Activated T-cell treated with anti-CD3 and anti-CD28 coated beads for 4 hours (primary cell): Measurements from ENCODE around the gene L3MBTL3.
"Not testable (repeated sequence)": the region's sequence is repeated elsewhere in the genome, so short reads cannot be mapped to it uniquely, and the experiment has no call there.

Experiments
- DNase-seq: peaks from one replicate; pipeline ENCODE4 v3.0.0-alpha.2; 2020

Gene L3MBTL3

DNA sequence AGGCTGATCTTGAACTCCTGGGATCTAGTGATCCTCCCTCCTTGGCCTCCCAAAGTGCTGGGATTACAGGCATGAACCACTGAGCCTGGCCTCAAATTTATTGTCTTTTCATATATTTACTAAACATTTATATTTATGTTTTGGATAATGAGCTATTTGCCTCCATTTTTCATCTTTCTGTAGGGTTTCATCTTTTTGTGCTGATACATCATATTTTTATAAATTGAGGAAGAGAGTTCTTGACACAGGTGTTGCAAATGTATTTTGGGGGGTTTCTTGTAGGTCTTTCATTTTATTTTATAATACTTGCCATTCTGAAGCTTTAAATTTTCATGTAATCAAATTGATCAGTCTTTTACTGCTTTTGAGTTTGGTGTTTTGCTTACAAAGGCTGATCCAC lies 72.4 kb downstream of the L3MBTL3 start:
- no peak for DNase-seq

DNA sequence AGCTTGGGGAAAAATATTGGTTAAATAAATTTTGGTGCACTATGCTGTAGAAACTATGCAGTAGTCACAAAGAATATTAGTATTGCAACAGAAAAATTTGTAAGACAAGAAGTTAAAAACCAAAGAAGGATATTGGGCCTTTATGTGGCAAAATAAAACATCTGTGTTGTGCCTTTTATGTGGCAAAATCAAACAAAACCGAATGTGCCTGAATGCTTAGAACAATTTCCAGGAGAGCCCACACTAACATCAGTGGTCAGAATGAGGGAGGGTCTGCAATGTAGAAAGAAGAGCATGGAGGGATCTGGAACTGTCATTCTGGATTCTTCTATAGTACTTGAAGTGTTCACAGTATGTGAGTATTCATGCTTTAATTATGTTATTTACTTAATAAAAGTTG lies 75.2 kb downstream of the L3MBTL3 start:
- no peak for DNase-seq

DNA sequence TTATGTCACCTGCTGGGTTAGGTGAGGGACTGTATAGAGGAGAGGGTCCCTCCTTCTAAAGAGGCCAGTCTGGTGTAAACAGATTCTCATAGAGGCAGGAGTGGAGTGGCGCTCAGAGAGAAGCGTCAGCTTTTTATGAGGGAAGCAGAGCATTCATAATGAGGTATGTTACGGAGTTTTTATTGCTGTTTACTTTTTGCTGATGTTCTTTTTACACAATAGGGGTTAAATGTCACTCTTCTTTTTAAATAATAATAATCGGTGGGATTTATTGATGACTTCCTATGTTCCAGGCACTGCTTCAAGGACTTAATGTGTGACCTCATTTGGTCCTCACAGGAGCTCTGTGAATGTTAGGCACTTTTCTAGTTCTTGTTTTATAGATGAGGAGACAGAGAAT lies 79.9 kb downstream of the L3MBTL3 start:
- no peak for DNase-seq

DNA sequence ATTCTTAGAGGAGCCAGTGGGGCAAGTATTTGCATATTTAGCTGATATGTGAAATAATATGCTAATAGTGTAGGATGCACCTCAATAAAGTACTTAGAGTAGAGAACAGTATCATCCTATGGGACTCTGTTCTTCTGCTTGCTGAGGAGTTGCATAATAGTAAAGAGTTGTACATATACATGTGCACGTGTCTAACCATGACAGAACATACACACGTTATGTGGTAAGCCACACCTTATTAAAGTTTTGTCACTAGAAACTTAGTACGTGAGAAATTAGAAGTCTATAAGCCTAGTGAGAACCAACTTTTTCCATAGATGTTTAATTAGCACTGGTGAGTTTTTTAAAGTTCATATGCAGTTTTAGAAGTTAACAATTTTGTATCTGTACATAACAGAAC lies 80.7 kb downstream of the L3MBTL3 start:
- no peak for DNase-seq

DNA sequence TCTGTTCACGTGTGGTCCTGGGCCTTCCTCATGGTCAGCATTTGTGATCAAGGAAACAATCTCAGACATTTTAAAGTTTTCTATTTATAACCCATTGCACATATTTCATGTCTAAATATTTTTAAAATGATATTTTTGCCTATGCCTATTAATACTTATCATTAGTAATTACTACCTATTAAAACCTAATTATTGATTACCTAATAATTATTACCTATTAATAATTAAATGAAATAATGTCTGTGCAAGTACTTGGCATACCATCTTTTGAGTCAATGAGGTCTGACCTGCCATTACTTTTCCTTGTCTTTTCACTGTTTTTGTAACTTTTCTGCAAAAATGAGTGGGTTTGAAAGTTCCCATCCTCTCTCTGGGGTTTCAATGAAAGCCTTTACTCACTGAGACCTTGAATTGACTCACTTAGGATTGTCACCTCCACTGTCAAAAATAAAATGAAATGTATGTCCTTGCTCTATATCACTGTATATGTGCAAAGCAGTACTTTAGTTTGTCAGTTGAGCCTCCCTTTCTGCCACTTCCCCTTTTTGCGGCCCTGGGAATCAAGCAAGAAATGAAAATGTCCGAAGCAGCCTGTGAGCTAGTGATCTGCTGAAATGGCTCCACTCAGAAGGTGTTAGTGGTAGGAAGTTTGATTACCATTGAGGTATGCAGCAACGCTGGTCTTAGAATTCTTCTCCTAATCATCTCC lies 87.8 kb downstream of the L3MBTL3 start:
- no peak for DNase-seq

DNA sequence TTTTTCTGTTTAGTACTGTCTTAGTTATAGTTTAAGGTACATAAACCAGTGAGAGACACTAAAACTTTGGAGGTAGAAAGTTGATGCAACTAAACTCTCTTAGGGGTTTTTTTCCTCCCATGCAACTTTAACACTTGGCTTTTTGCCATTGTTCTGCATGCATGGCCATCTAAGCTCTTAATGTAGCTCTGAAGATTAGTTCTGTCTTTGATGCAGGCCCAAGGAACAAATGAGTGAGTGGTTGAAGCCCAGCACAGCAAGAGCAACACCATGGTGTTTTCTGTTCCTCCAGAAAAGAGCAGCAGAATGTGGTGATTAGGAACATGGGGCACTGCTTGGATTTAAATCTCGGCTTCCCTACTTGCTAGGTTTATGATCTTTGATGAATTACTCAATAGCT lies 89.3 kb downstream of the L3MBTL3 start:
- no peak for DNase-seq

DNA sequence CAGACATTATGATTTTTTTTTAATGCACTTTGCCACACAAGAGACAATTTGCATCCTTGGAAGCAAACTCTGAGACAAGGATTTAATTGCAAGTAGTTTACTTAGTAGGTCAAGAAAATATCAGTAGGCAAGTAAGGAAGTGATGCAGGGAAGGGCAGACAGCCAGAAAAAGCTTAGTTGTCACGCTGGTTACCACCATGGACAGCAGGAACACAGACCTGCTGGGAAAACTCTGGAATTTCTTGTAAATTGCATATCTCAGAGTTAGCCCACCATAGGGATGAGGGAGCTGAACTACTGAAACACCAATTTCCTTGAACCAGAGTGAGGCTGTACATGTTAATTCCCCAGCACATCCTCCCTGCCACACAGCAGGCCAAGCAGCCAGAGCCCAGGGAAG lies 92.7 kb downstream of the L3MBTL3 start:
- DNase-seq = no peak

DNA sequence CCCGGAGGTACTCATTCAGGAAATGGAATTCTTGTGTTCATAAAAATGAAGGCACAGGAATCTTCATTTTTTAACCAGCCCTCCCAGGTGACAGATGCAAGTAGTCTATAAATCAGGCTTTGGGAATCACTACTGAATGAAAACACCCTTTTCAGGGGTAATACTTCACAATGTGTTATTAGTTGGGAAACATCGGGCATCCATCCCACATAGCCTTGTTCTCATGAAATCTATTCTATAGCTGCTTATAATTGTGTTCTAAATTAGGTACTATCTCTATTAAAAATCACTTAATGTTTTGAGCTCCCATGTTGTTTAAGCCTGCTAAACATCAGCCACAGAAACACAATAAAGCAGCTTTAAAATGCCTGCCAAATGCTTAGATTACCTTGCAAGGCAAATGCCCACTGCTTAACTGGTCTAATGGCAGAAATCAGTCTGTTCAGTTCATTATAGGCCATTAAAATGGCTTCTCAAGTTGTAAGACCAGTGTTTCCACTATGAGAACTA lies 94.9 kb downstream of the L3MBTL3 start:
- no peak for DNase-seq

DNA sequence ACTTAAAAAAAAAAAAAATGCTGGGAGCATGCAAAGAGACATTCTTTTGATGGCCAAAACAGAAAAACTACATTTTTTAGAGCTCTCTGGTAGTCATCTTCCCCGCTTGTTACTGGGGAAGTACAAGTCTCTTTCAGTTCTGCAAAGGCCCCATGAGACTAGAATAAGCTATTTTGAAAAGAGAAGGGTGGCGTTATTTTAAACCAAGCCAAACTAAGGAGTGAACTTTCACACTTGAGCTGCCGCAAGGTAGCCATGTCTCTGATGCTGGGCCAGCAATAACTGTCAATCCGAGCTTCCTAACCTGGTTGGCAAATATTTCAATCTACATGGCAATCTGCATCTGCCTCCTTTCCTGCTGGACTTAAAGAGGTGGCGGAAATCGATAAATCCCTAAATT lies 96.7 kb downstream of the L3MBTL3 start:
- DNase-seq = no peak

DNA sequence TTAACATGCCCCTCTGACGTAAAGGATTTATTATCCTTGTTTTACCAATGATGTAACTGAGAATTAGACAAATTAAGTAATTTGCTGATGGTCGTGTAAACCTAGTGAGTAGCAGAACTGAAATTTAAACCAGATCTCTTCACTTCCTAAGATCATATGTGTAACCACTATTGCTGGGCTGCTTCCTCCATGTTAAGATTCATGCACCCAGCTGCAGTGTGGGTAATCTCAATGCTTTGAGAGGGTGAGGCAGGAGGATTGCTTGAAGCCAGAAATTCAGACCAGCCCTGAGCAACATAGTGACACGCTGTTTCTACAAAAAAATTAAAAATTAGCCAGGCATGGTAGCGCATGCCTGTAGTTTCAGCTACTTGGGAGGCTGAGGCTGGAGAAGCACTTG lies 97.9 kb downstream of the L3MBTL3 start:
- DNase-seq = no peak

DNA sequence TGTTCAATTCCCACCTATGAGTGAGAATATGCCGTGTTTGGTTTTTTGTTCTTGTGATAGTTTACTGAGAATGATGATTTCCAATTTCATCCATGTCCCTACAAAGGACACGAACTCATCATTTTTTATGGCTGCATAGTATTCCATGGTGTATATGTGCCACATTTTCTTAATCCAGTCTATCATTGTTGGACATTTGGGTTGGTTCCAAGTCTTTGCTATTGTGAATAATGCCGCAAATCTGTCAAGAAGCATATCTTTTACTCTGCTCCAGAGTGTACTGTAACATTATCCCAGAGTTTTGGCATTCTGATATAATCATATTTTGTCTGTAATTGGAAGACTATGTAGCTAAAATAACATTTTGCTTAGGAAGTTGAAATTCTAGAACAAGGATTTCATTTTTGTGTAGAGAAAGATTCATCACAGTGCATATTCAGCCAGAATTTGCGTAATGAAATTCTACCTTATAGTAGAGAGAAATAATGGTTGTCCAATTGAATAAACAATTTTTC lies 98.9 kb downstream of the L3MBTL3 start:
- DNase-seq = not testable (repeated sequence)

DNA sequence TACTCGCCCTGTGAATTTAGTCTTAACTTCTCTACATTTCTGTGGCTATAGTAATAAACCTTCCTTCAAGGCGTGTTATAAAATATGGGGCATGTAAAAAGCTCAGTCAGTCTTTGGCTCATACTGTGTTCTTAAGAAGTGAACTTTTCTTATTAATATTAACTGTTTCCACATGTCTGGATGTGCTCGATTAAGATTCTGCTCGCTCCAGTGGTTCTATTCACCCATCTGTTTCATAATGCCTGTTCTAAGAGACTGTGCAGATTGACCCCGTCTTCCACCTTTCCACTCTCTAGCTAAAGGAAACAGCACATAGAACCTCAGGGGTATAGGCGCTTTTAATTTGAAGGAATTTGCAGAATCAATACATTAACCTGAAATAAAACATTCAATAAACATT lies 99.9 kb downstream of the L3MBTL3 start:
- no peak for DNase-seq

DNA sequence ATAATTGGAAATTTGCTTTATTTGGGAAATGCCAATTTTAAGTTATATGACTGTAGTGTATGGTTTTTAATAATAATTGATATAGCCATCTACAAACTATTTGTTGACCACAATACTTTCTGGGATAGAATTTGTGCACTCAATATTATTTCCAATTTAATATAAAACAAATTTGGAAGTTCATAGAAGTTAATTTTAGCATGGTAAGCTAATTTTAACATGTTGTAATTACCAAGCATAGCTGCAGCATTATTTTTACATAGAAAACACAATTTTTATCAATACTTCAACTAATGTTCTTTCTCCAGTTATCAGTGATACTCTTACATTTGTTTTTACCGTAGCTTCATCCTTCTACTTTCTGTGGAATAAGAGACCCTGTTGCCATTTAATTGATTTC lies 100.8 kb downstream of the L3MBTL3 start:
- DNase-seq = no peak

DNA sequence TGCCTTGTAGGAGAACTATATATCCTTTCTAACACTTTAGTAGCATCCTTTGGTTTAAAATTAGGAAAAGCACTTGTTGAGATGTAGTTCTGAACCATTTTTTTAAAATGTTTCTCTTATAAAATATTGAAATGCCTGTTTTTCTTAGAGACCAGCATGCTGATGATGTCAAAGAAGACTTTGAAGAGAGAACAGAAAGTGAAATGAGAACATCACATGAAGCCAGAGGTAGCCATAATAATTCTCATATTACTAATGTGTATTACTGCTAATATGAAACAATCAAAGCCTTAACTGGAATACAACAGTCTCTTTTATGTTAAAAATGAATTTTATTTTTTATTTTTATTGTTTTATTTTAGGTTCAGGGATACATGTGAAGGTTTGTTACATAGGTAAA lies 102.3 kb downstream of the L3MBTL3 start:
- DNase-seq = no peak

DNA sequence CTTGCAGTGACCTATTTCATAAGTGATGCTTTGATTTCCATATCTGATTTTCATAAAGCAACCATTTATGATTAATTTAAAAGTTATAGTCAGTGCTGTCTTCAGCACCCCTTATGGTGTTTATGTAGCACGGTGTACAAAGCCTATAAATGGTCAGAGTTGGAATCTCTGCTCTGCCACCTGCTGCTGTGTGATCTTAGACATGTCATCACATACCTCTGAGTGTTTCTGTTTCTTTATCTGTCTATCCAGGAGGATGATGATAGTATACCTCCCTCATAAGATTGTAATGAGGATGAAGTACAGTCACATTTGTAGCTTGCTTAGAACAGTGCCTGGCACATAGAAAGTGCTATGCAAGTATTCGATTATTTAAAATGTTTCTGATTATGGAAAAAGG lies 103.9 kb downstream of the L3MBTL3 start:
- no peak for DNase-seq

DNA sequence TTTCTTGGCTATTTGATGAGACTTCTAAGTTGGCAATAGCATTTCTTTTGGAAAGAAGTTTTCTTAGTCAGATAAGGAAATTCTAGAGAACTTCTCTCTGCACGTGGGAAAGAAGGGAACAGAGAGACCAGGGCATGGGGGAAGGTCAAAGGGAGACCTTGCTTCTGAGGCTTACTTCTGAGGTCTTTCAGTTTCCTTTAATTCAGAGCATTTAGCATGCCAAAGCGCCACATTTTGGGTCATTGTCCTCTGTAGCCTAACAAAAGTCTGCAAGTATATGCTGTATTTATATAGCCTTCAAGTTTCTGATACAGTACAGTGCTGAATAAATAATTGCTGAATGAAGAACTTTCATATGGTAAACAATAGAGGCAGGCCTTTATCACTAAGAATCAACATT lies 108.8 kb downstream of the L3MBTL3 start:
- no peak for DNase-seq

DNA sequence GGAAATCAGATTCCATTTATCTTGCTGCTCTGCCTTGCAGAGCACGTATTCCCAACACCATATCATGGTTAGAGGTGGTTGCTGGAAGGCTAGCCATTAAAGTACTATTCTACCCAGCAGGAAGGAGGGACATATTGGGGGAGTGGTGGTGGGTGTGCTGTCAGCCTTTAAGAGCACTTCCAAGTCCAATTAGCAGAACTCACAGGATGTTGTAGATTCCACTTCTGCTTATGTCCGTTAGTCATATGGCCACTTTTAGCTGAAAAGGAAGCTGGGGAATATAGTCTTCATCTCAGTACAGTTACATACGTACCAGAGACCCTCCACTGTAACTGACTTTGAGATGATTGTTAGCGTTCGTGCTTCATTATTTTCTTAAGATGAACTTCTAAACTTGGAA lies 109.9 kb downstream of the L3MBTL3 start:
- DNase-seq = no peak

DNA sequence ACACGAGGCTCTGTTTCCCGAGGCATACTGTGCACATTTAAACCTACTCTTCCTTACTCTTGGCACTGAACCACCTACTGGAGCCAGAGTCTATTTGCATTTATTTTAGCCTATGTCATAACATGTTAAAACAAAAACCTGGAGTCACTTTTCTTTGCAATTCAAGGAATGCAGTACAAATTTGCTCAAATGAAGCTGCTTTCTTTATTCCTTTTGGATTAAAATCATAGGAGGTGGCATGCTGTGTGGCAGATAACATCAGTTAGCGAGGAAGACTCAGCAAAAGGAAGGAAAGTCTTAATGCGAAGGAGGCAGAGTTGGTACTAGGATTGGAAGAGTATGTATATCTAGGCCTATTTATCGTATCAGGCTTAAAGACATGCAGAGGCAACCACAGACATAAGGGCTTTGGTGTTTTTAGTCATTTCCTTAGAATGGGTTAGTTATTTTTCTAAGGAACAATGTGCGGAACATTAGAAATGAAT lies 111.4 kb downstream of the L3MBTL3 start:
- DNase-seq = no peak

DNA sequence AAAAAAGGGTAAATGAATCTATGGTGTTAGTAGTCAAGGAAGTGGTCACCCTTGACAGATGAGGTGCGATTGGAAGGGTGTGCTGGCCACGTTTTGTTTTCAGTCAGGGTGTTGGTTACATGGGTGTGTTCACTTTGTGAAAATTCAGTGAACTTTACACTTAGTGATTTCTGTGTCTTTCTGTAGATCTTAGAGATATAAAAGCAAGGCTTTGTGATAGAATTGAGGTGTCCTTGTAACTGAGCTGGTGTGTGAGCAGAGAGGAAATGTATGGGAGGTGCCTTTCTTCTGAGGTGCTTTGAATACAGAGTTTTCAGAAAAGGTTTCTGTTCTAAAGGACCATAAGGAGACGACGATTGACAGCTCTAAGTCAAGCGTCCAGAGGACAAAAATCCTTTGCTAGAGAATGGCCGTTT lies 113.9 kb downstream of the L3MBTL3 start:
- no peak for DNase-seq

DNA sequence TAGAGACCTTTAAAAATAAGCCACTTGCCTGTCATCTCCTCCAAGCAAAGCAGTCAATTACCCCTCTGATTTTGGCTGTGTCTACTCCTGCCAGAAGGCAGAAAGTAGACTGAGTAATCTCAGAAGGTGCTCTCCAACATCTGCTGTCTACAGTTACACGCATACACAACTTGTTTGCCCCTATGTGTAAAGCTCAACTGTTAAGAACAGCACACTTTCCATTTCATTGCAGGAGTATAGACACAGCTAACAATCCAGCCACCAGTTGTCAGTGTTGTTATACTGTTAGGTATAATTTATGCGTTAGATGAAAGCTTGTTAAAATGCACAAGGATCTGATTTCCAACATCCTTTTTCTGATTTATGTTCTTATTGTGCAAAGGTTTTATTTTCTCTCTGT lies 116.2 kb downstream of the L3MBTL3 start:
- DNase-seq = no peak

DNA sequence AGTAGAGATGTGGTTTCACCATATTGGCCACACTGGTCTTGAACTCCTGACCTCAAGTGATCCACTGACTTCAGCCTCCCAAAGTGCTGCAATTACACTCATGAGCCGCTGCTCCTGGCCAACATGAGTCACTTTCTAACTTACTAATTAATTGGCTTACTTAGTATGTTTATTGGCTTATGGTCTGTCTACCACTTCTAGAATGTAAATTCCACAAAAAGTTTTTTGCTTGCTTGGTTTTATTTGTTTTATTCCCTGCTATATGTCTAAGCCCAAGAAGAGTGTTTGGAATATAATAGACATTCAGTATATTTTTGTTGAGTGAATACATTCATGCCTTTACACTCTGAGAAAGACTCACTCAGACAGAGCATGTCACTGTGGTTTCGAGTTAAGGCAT lies 118.4 kb downstream of the L3MBTL3 start:
- DNase-seq = no peak

DNA sequence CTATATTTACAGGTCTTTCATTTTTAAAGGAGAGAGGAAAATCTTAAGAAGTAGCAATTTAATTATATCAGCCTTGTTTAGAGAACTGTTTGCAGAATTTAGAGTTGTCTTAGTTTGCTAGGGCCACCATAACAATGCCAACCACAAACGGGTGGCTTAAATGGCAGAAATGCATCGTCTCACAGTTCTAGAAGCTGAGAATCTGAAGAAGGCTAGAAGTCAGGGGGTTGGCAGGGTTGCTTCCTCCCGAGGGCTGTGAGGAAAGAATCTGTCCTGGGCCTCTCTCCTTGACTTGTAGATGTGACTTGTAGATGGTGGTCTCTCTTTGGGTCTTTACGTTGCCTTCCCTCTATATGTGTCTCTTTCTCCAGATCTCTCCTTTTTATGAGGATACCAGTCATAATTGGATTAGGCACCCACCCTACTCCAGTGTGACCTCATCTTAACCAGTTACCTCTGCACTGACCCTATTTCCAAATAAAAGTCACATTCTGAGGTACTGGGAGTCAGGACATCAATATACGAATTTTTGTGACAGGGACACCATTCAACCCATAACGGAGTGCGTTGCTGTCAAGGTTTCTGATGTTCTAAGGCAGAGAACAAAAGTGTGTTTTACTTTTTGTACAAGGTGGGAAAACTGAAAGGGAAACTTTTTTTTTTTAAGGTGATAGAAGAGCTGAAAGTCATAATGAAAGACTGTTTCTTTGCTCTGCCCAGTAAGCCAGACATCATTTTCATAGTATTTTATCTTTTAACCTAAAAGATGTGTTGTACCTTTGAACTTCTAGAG lies 119.9 kb downstream of the L3MBTL3 start:
- DNase-seq = no peak

DNA sequence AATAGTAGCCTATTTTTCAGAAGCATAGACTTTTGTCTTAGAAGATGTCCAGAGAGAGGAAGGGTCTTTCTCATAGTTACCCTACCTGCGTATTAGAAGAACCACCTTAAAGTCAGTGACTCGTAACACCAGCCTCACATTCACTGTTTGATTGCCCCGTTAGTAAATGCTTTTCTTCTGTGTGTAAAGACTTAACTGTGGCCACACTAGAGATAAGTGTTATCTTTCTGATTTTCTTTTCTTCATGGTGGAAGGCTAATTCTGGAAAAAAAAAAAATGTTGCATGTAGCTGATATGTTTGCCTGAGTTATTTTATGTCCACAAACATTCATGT lies 120.5 kb downstream of the L3MBTL3 start:
- no peak for DNase-seq

DNA sequence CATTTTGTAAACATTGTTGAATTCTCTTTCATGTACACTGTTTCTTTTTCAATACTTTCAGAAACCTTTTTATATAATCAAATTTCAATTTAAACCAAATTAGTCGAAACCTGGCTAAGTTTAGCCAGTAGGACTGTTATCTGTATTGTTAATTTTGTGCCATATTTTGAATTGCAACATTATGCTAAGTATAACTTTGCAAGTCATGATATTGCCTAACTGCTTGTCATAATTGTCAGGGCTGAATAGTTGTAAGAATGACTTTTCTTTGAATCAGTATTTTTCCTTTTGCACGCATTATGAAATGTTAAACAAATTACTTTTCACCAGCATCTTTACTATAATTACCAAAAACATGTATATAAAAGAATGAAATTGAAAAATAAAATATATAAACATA lies 121.7 kb downstream of the L3MBTL3 start:
- no peak for DNase-seq
